GM12878 (cell line): ENCODE data around the gene SMPD1. TPM values are rescaled to one million over a fixed set of nuclear protein-coding genes. Genes with fewer than 3 reads are reported as not detected.

Source experiments
- ATAC-seq: fragments of 200-7000 bp; cut with Tn5 transposase; 3 replicates; pipeline ENCODE4 v1.9.1; 2020; ENCODE audit warnings: mild to moderate bottlenecking, moderate library complexity
- BruUV-seq: library from RNA; stranded (reverse); fragments of 400-500 nt; replicated peaks from 2 replicates; lab custom pipeline; 2021; lab: Mats Ljungman, UMichigan
- CTCF ChIA-PET: fragments of 300-600 bp; sonication (Branson Sonifier 250); formaldehyde crosslinking; extraction: SDS; loops from one replicate; lab custom pipeline; 2021; ENCODE audit warnings: inconsistent platforms; lab: Yijun Ruan, JAX
- POLR2A ChIA-PET: fragments of 350-600 bp; formaldehyde crosslinking; extraction: SDS; loops from one replicate; lab custom pipeline; 2021; ENCODE audit warnings: inconsistent platforms; lab: Charles Lee
- RAD21 ChIA-PET: fragments of 300-600 bp; sonication (Branson Sonifier 250); formaldehyde crosslinking; loops from one replicate; lab custom pipeline; 2023; ENCODE audit warnings: antibody characterized with exemption; ENCODE audit not compliant: unreplicated experiment; lab: Charles Lee
- SMC1A ChIA-PET: fragments of 300-600 bp; sonication (Branson Sonifier 250); formaldehyde crosslinking; loops from one replicate; lab custom pipeline; 2023; ENCODE audit not compliant: unreplicated experiment, uncharacterized antibody; lab: Charles Lee
- DNase-seq: peaks from one replicate; pipeline ENCODE4 v3.0.0-alpha.2; 2011; ENCODE audit warnings: low read depth, low spot score
- FAIRE-seq: peaks from 3 replicates; lab custom pipeline; 2011; peaks lifted over from hg19 to GRCh38; lab: Jason Lieb, UNC
- H2AFZ ChIP-seq: 2 replicates; pipeline ENCODE4 v1.6.0; 2011; ENCODE audit warnings: low read depth, low read length, control low read depth; ENCODE audit not compliant: control insufficient read depth
- H3K27ac ChIP-seq: 2 replicates; pipeline ENCODE4 v1.5.1; 2011; ENCODE audit warnings: control low read depth; ENCODE audit not compliant: control insufficient read depth, insufficient read depth
- H3K27me3 ChIP-seq, 2 experiments: replicated peaks in 1 of 2; 2 replicates each; pipeline versions ENCODE4 v1.6.0 to v1.6.1; 2011; ENCODE audit warnings: low read length in 1 of 2; ENCODE audit not compliant: control insufficient read depth in 2 of 2, insufficient read depth in 2 of 2
- H3K36me3 ChIP-seq, 2 experiments: 2 replicates each; pipeline ENCODE4 v1.5.1; 2011; ENCODE audit warnings: low read length in 1 of 2; ENCODE audit not compliant: control insufficient read depth in 2 of 2, insufficient read depth in 2 of 2
- H3K4me1 ChIP-seq: 2 replicates; pipeline ENCODE4 v1.6.1; 2011; ENCODE audit warnings: mild to moderate bottlenecking, low read length, moderate library complexity, mixed read lengths; ENCODE audit not compliant: control insufficient read depth, insufficient read depth
- H3K4me2 ChIP-seq: 2 replicates; pipeline ENCODE4 v1.6.0; 2011; ENCODE audit warnings: control low read depth; ENCODE audit not compliant: control insufficient read depth, insufficient read depth
- H3K4me3 ChIP-seq: fragments of 200-600 bp; sonication (generic); 2 replicates; pipeline ENCODE4 v1.5.1; 2016
- H3K79me2 ChIP-seq: 2 replicates; pipeline ENCODE4 v1.6.0; 2011; ENCODE audit warnings: low read length; ENCODE audit not compliant: control insufficient read depth, insufficient read depth
- H3K9ac ChIP-seq: 2 replicates; pipeline ENCODE4 v1.8.0; 2011; ENCODE audit warnings: low read length, control low read depth, mixed read lengths; ENCODE audit not compliant: control insufficient read depth, insufficient read depth
- H3K9me3 ChIP-seq: replicated peaks from 3 replicates; pipeline ENCODE4 v1.5.1; 2011; ENCODE audit warnings: mild to moderate bottlenecking, low read length; ENCODE audit not compliant: control insufficient read depth, insufficient read depth
- H4K20me1 ChIP-seq: 2 replicates; pipeline ENCODE4 v1.6.0; 2011; ENCODE audit not compliant: control insufficient read depth, insufficient read depth
- BCL11A ChIP-seq: IDR thresholded peaks from 2 replicates; pipeline ENCODE4 v1.6.1; 2011; ENCODE audit warnings: low read depth, low read length
- CREM ChIP-seq: IDR thresholded peaks from 2 replicates; pipeline ENCODE4 v1.6.1; 2014; ENCODE audit warnings: antibody characterized with exemption, low read depth
- FOXK2 ChIP-seq: fragments of 450-650 bp; IDR thresholded peaks from 2 replicates; pipeline ENCODE4 v1.6.1; 2017; ENCODE audit warnings: mild to moderate bottlenecking, moderate library complexity
- PBX3 ChIP-seq: IDR thresholded peaks from 2 replicates; pipeline ENCODE4 v1.6.1; 2011; ENCODE audit warnings: mild to moderate bottlenecking, low read depth, low read length, moderate library complexity; ENCODE audit not compliant: insufficient replicate concordance
- SPI1 ChIP-seq: IDR thresholded peaks from 2 replicates; pipeline ENCODE4 v1.6.1; 2011; ENCODE audit warnings: low read depth, mild to moderate bottlenecking, low read length, moderate library complexity, borderline replicate concordance; ENCODE audit not compliant: insufficient read depth
- ZBTB11 ChIP-seq: fragments of 450-650 bp; formaldehyde crosslinking; IDR thresholded peaks from 2 replicates; pipeline ENCODE4 v1.5.0; 2022; ENCODE audit warnings: mild to moderate bottlenecking, missing genetic modification characterization
- ZSCAN29 ChIP-seq: fragments of 450-650 bp; IDR thresholded peaks from 2 replicates; pipeline ENCODE4 v1.6.1; 2017; ENCODE audit warnings: mild to moderate bottlenecking, moderate library complexity
- WGBS: methylation state at CpG from one replicate; pipeline ENCODE4 v1.1.6; 2016; ENCODE audit warnings: low lambda C conversion rate; ENCODE audit not compliant: insufficient replicate concordance, insufficient coverage; ENCODE audit errors: missing lambda C conversion rate; 5-methylcytosine and 5-hydroxymethylcytosine counted together
- in situ Hi-C: fragments of 300-500 bp; cut with MboI; formaldehyde crosslinking; loops from 9 replicates; pipeline ENCODE4 v1.14.3; 2018; ENCODE audit warnings: mixed read lengths
- intact Hi-C: fragments of 100-400 bp; cut with micrococcal nuclease; formaldehyde crosslinking; loops from one replicate; pipeline ENCODE4 v1.14.2; 2022; ENCODE audit not compliant: unreplicated experiment
- polyA plus RNA-seq, 11 experiments: library from polyadenylated mRNA; depleted of rRNA in 4 of 11; unstranded in 6 of 11; stranded (reverse) in 5 of 11; fragments of >200 nt; fragmentation: Nextera tagmentation in 4 of 11; fragmentation: Illumina TruSeq in 1 of 11; extraction: Ambion mirVana in 4 of 11; extraction: Trizol in 1 of 11; gene quantifications; 1 replicate in 1 of 11; 2 replicates in 10 of 11; pipeline versions ENCODE4 v1.2.1 to v1.2.3, GENCODE V29; 2011 to 2016; ENCODE audit warnings: inconsistent platforms in 2 of 11, missing spikeins in 2 of 11, low read depth in 1 of 11
- total RNA-seq, 4 experiments: library from RNA; depleted of rRNA in 3 of 4; stranded (reverse); fragments of >200 nt in 3 of 4; fragmentation: Illumina TruSeq in 1 of 4; extraction: Trizol in 1 of 4; gene quantifications; 2 replicates each; pipeline versions ENCODE4 v1.2.1 to v1.2.3, GENCODE V29; 2013 to 2021

Gene SMPD1
- total and polyA plus RNA-seq, 10 of the 15 experiments (the other 5 are each of a cell fraction or from before 2014, with no cell fraction given), result 1.4 to 13.7 (median 6.2) TPM

- 82% methylated on average over 16 of the region's 16 CpGs for WGBS
- H4K20me1 ChIP-seq, result no peaks in the 10 kb centered on the region
- SMC1A ChIA-PET, result interaction anchor here (1.9 kb wide), 1 partner anchor 16 kb away, joined by 7 read pairs; no protein-coding TSS in a partner anchor
- POLR2A ChIA-PET, result no interaction called here
- no peak overlapping the region for H3K27ac ChIP-seq
- H3K4me1 ChIP-seq, result peaks cover 6% of the 10 kb centered on the region
- ATAC-seq, result no peak
- H2AFZ ChIP-seq, result no peak overlapping the region
- no peak overlapping the region for H3K4me3 ChIP-seq
- H3K9ac ChIP-seq, result no peak overlapping the region
- no peak for FAIRE-seq
- H3K36me3 ChIP-seq, result no peaks in the 10 kb centered on the region
- H3K79me2 ChIP-seq, result no peaks in the 10 kb centered on the region
- no peak overlapping the region for H3K4me2 ChIP-seq
- CTCF ChIA-PET, result interaction anchor here (1.0 kb wide), 1 partner anchor 72 kb away, joined by 3 read pairs; no protein-coding TSS in a partner anchor
- RAD21 ChIA-PET, result interaction anchor here (0.9 kb wide), 1 partner anchor 48 kb away, joined by 4 read pairs; no protein-coding TSS in a partner anchor
- BruUV-seq, result no TSS peak
- H3K27me3 ChIP-seq, result no peaks in the 10 kb centered on the region
- in situ Hi-C loops (no loop called here), intact Hi-C loops (no loop called here)
- TF ChIP-seq CREM, result no peak
- no peak for TF ChIP-seq ZSCAN29
- no peak for TF ChIP-seq PBX3
- TF ChIP-seq SPI1, result no peak
- no peak for TF ChIP-seq BCL11A
- TF ChIP-seq FOXK2, result no peak
- no peak for TF ChIP-seq ZBTB11 (CRISPR knock-in tag)
- DNase-seq, result no peak
- H3K9me3 ChIP-seq, result no peaks in the 10 kb centered on the region
Observed at GRCh38 chr11:6395470-6396060, 5.3 kb downstream of the SMPD1 start.
